Superior temporal gyrus (tissue), 1 donor: ENCODE measurements around the gene CDX1.

ENCODE experiments used
- DNase-seq: peaks from one replicate; pipeline ENCODE4 v3.0.0-alpha.2; 2016; ENCODE audit errors: extremely low spot score

CDX1 gene

GRCh38 chr5:150184006-150184405, 17.4 kb downstream of the CDX1 start:
- no peak for DNase-seq

- DNase-seq = no peak
Observed at GRCh38 chr5:150184990-150185912, 18.7 kb downstream of the CDX1 start.

- DNase-seq = no peak
Observed at GRCh38 chr5:150186137-150186536, 19.6 kb downstream of the CDX1 start.

GRCh38 chr5:150186897-150187296, 20.3 kb downstream of the CDX1 start:
- DNase-seq = no peak

GRCh38 chr5:150188146-150188842, 21.7 kb downstream of the CDX1 start:
- no peak for DNase-seq

- DNase-seq = no peak
Observed at GRCh38 chr5:150189326-150189725, 22.7 kb downstream of the CDX1 start.

- DNase-seq = no peak
Observed at GRCh38 chr5:150189728-150190502, 23.3 kb downstream of the CDX1 start, which contains the start of gene SLC6A7. TSS of gene SLC6A7 (plus strand) at chr5:150190062. CDS start at chr5:150190328, 266 bp downstream.

GRCh38 chr5:150190503-150190979, 24.0 kb downstream of the CDX1 start:
- no peak for DNase-seq

GRCh38 chr5:150190987-150191386, 24.4 kb downstream of the CDX1 start:
- no peak for DNase-seq

- peak; percentile 28 for DNase-seq
Observed at GRCh38 chr5:150192462-150192861, 25.9 kb downstream of the CDX1 start.

GRCh38 chr5:150195736-150196485, 29.3 kb downstream of the CDX1 start:
- DNase-seq = no peak

- no peak for DNase-seq
Observed at GRCh38 chr5:150196514-150196913, 29.9 kb downstream of the CDX1 start.

- no peak for DNase-seq
Observed at GRCh38 chr5:150196986-150197385, 30.4 kb downstream of the CDX1 start.

GRCh38 chr5:150197476-150197875, 30.9 kb downstream of the CDX1 start:
- no peak for DNase-seq

- no peak for DNase-seq
Observed at GRCh38 chr5:150202501-150202900, 35.9 kb downstream of the CDX1 start.

GRCh38 chr5:150203832-150204589, 37.4 kb downstream of the CDX1 start:
- no peak for DNase-seq

GRCh38 chr5:150204590-150204960, 38.0 kb downstream of the CDX1 start:
- DNase-seq = no peak

- DNase-seq = no peak
Observed at GRCh38 chr5:150206098-150206778, 39.7 kb downstream of the CDX1 start.

GRCh38 chr5:150206779-150207115, 40.2 kb downstream of the CDX1 start:
- DNase-seq = no peak
